HepG2 (cell line): ENCODE data around the gene DYNLT2B. TPM values are rescaled to one million over a fixed set of nuclear protein-coding genes. Genes with fewer than 3 reads are reported as not detected.

ENCODE experiments used
- CCDC6 ChIP-seq: sonication (generic); formaldehyde crosslinking; IDR thresholded peaks from 2 replicates; pipeline ENCODE4 v1.8.1; 2022; ENCODE audit warnings: mild to moderate bottlenecking, missing genetic modification reagents, moderate library complexity
- ERF ChIP-seq: IDR thresholded peaks from 2 replicates; pipeline ENCODE4 v1.6.1; 2018; ENCODE audit warnings: missing biosample characterization, missing genetic modification reagents
- FOXK1 ChIP-seq: sonication (generic); formaldehyde crosslinking; IDR thresholded peaks from 2 replicates; pipeline ENCODE4 v1.4.0; 2020; ENCODE audit warnings: low read depth, missing genetic modification reagents, borderline replicate concordance
- FOXP4 ChIP-seq: sonication (generic); formaldehyde crosslinking; IDR thresholded peaks from 2 replicates; pipeline ENCODE4 v1.4.0; 2020; ENCODE audit warnings: missing genetic modification reagents
- FUBP1 ChIP-seq: sonication (generic); formaldehyde crosslinking; IDR thresholded peaks from 2 replicates; pipeline ENCODE4 v1.5.1; 2020; ENCODE audit warnings: missing genetic modification reagents, mild to moderate bottlenecking, borderline replicate concordance
- GABPB1 ChIP-seq: IDR thresholded peaks from 2 replicates; pipeline ENCODE4 v1.6.1; 2016; ENCODE audit warnings: mild to moderate bottlenecking, missing genetic modification reagents, moderate library complexity, missing compliant biosample characterization
- GPN1 ChIP-seq: sonication (generic); formaldehyde crosslinking; IDR thresholded peaks from 2 replicates; pipeline ENCODE4 v1.5.1; 2020; ENCODE audit warnings: missing genetic modification reagents, borderline replicate concordance
- HDAC6 ChIP-seq: fragments of 200-600 bp; sonication (generic); IDR thresholded peaks from 2 replicates; pipeline ENCODE4 v1.7.0; 2017; ENCODE audit warnings: mild to moderate bottlenecking, antibody characterized with exemption, low read length, low read depth
- HNF4A ChIP-seq: sonication (generic); formaldehyde crosslinking; IDR thresholded peaks from 2 replicates; pipeline ENCODE4 v1.4.0; 2020; ENCODE audit warnings: missing genetic modification reagents
- NPAS2 ChIP-seq: sonication (generic); formaldehyde crosslinking; IDR thresholded peaks from 2 replicates; pipeline ENCODE4 v1.8.0; 2022; ENCODE audit warnings: mild to moderate bottlenecking, missing genetic modification reagents, borderline replicate concordance
- PAF1 ChIP-seq: IDR thresholded peaks from 2 replicates; pipeline ENCODE4 v1.6.1; 2016; ENCODE audit warnings: missing genetic modification reagents, missing compliant biosample characterization
- SNAI1 ChIP-seq: sonication (generic); formaldehyde crosslinking; IDR thresholded peaks from 2 replicates; pipeline ENCODE4 v1.5.0; 2020; ENCODE audit warnings: mild to moderate bottlenecking, missing genetic modification reagents, borderline replicate concordance
- TBX3 ChIP-seq: fragments of 450-650 bp; IDR thresholded peaks from 2 replicates; pipeline ENCODE4 v1.6.1; 2017; ENCODE audit warnings: antibody characterized with exemption, mild to moderate bottlenecking, inconsistent platforms, borderline replicate concordance
- ZBTB20 ChIP-seq: sonication (generic); formaldehyde crosslinking; IDR thresholded peaks from 2 replicates; pipeline ENCODE4 v1.8.1; 2023; ENCODE audit warnings: missing genetic modification reagents, low read depth, mild to moderate bottlenecking, borderline replicate concordance
- ZBTB38 ChIP-seq: sonication (generic); formaldehyde crosslinking; IDR thresholded peaks from 2 replicates; pipeline ENCODE4 v1.5.1; 2020; ENCODE audit warnings: mild to moderate bottlenecking, missing genetic modification reagents
- ZC3H13 ChIP-seq: sonication (generic); formaldehyde crosslinking; IDR thresholded peaks from 2 replicates; pipeline ENCODE4 v1.8.1; 2023; ENCODE audit warnings: mild to moderate bottlenecking, missing genetic modification reagents, moderate library complexity
- ZFP1 ChIP-seq: IDR thresholded peaks from 2 replicates; pipeline ENCODE4 v1.6.1; 2016
- ZNF639 ChIP-seq: conservative IDR thresholded peaks from 2 replicates; pipeline ENCODE4 v1.6.1; 2018; ENCODE audit warnings: missing genetic modification reagents
- polyA plus RNA-seq, 8 experiments: library from polyadenylated mRNA; depleted of rRNA in 3 of 8; stranded (reverse) in 7 of 8; unstranded in 1 of 8; fragments of >200 nt; fragmentation: Illumina TruSeq in 4 of 8; extraction: Trizol in 4 of 8; gene quantifications; 2 replicates each; pipeline versions ENCODE4 v1.2.1 to v1.2.3, GENCODE V29; 2011 to 2016; ENCODE audit warnings: low read depth in 4 of 8, missing spikeins in 1 of 8, mixed read lengths in 1 of 8; ENCODE audit not compliant: insufficient read depth in 1 of 8
- total RNA-seq, 5 experiments: library from RNA; depleted of rRNA; stranded (reverse); fragments of >200 nt; fragmentation: Illumina TruSeq; extraction: Trizol; gene quantifications; 2 replicates each; pipeline ENCODE4 v1.2.3, GENCODE V29; 2016; ENCODE audit warnings: low read depth in 1 of 5
- TF ChIP-seq, protein P1 (sequence below): sonication (generic); formaldehyde crosslinking; IDR thresholded peaks from 2 replicates; pipeline ENCODE4 v1.4.0; 2020; ENCODE audit warnings: missing genetic modification reagents, borderline replicate concordance
- TF ChIP-seq, protein P2 (sequence below): sonication (generic); formaldehyde crosslinking; IDR thresholded peaks from 2 replicates; pipeline ENCODE4 v1.9.0; 2021; ENCODE audit warnings: missing genetic modification reagents, mild to moderate bottlenecking, borderline replicate concordance

Gene DYNLT2B
- total and polyA plus RNA-seq, 2 of the 13 experiments (the other 11 are each of a cell fraction or from before 2014, with no cell fraction given) = 4.0 to 7.0 TPM

GRCh38 chr3:196287440-196288140, 30.4 kb downstream of the DYNLT2B start, which contains the start of gene PCYT1A (continued):
- no peak; the same call in 1 of the 2 replicates for TF ChIP-seq ZBTB38
- TF ChIP-seq CCDC6 = no peak; the same call in 1 of the 2 replicates
- TF ChIP-seq HDAC6 = no peak
- TF ChIP-seq ZC3H13 (CRISPR knock-in tag) = peak; percentile 86; the same call in 1 of the 2 replicates
- peak; percentile 85; the same call in 1 of the 2 replicates for TF ChIP-seq ZBTB20
- TF ChIP-seq, protein P1, sequence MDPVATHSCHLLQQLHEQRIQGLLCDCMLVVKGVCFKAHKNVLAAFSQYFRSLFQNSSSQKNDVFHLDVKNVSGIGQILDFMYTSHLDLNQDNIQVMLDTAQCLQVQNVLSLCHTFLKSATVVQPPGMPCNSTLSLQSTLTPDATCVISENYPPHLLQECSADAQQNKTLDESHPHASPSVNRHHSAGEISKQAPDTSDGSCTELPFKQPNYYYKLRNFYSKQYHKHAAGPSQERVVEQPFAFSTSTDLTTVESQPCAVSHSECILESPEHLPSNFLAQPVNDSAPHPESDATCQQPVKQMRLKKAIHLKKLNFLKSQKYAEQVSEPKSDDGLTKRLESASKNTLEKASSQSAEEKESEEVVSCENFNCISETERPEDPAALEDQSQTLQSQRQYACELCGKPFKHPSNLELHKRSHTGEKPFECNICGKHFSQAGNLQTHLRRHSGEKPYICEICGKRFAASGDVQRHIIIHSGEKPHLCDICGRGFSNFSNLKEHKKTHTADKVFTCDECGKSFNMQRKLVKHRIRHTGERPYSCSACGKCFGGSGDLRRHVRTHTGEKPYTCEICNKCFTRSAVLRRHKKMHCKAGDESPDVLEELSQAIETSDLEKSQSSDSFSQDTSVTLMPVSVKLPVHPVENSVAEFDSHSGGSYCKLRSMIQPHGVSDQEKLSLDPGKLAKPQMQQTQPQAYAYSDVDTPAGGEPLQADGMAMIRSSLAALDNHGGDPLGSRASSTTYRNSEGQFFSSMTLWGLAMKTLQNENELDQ = no peak
- TF ChIP-seq ZNF639 (CRISPR knock-in tag) = peak; percentile 80; the same call in 1 of the 2 replicates
- TF ChIP-seq FOXK1 (CRISPR knock-in tag) = no peak; the same call in 1 of the 2 replicates
- TF ChIP-seq FUBP1 (CRISPR knock-in tag) = no peak
- TF ChIP-seq HNF4A (CRISPR knock-in tag) = peak; percentile 16; the same call in 1 of the 2 replicates
- 0 out of 2 replicates have a peak, but pooled peaks have one; percentile 33 for TF ChIP-seq FOXP4
- 0 out of 2 replicates have a peak, but pooled peaks have one; percentile 30 for TF ChIP-seq ZFP1
- no peak for TF ChIP-seq NPAS2
- TF ChIP-seq PAF1 (CRISPR knock-in tag) = no peak
- peak; percentile 97 for TF ChIP-seq GABPB1 (CRISPR knock-in tag)
- peak; percentile 73 for TF ChIP-seq ERF
- no peak for TF ChIP-seq GPN1 (CRISPR knock-in tag)
- TF ChIP-seq, protein P2, sequence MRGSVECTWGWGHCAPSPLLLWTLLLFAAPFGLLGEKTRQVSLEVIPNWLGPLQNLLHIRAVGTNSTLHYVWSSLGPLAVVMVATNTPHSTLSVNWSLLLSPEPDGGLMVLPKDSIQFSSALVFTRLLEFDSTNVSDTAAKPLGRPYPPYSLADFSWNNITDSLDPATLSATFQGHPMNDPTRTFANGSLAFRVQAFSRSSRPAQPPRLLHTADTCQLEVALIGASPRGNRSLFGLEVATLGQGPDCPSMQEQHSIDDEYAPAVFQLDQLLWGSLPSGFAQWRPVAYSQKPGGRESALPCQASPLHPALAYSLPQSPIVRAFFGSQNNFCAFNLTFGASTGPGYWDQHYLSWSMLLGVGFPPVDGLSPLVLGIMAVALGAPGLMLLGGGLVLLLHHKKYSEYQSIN (CRISPR knock-in tag) = no peak; the same call in 1 of the 2 replicates
- TF ChIP-seq TBX3 = no peak
- TF ChIP-seq SNAI1 (CRISPR knock-in tag) = no peak
